ENCODE measurements around the gene UGT2B28.

The UGT2B28 gene

DNA sequence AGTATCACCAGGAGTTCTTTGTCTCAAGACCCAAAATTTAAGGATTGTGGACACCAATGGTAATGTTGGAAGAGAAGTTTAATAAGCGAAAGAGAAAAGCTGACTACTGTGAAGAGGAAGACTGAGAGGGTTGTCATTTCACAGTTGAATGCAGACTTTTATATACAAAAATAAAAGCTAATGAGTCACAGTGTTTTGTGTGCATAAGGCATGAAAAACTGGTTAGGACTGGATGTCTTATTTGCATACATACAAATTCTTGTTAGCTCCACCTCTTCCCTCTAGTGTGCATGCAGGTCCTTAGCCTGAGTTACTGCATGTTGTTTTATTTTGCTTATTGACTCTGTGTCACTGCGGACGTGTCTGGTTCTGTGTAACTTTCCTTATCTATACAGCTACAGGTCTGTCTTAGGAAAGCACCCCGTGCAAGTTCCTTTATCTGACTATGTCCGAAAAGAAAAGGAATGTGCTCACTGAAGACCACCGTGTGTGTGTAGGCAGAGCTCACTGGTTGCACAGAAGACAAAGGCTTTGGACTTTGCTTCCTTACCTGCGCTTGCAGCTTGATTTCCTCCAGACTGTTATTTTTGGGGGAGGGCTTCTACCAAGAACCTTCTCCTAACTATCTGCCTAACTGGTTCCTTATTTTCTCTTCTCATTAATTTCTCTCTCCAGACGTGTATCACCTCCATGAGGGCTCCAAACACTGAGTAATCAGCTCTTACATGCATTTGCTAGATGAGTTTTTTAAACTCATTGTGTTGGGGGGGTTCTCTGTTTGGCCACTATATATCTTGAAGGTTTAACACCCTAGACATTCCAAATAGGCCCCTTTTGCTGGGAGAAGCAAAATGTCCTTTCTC lies 63.5 kb downstream of the UGT2B28 start:
- peak; percentile 33 for DNase-seq (ENCODE audit: low read depth)
